Stimulated activated CD8-positive, alpha-beta memory T cell treated with anti-CD3 and anti-CD28 coated beads, Interleukin-2, amount 100 ng/mL, for 48 hours (primary cell): ENCODE data around the gene PTGER3.
"Not testable (repeated sequence)": the region's sequence is repeated elsewhere in the genome, so short reads cannot be mapped to it uniquely, and the experiment has no call there.

Experiments
- DNase-seq, 2 donors: peaks; one replicate each; pipeline ENCODE4 v3.0.0-alpha.2; 2020; ENCODE audit warnings: low read depth in 2 of 2

The PTGER3 gene

GRCh38 chr1:70947835-70948234 lies 99.8 kb downstream of the PTGER3 start:
- DNase-seq = no peak

DNA sequence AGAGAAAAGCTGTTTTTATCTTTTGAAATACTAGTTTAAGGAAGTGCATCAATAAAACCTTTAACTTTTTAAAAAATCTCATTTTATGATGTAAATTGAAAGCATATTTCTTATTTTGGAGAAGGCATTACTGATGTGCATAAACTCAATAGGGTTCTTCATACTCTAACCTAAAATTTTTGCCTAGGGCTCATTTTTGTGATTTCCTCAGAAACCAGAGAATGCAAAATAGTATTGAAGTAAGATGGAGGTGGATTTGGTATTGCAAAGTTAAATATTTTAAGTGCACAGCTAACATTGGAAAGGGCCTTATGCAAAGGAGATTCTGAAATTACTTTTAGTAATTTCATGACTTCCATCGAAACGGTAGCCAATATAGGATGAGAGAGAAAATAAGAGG lies 101.9 kb downstream of the PTGER3 start:
- no peak for DNase-seq

DNA sequence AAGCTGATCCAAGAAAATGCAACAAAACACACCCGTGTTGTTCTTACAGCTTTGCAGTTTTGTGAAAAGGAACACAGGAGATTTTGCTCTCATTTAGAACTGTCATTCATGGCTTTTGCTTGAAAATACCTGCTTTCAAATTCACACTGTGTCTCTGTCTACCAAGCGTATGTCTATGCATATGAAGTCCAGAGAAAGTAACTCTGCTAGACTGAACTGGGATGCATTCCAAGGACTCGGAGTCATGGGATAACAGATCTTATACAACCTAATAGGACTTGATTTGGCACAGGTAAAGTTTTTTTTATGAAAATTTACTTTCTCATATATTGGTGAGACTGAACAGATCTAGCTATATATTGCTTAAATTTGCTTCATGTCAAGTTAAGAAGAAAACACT lies 102.4 kb downstream of the PTGER3 start:
- no peak for DNase-seq

GRCh38 chr1:70941563-70941962 lies 106.1 kb downstream of the PTGER3 start:
- no peak for DNase-seq

- DNase-seq = not testable (repeated sequence)
These were observed 107.2 kb downstream of the PTGER3 start for GRCh38 chr1:70940398-70940797.

DNA sequence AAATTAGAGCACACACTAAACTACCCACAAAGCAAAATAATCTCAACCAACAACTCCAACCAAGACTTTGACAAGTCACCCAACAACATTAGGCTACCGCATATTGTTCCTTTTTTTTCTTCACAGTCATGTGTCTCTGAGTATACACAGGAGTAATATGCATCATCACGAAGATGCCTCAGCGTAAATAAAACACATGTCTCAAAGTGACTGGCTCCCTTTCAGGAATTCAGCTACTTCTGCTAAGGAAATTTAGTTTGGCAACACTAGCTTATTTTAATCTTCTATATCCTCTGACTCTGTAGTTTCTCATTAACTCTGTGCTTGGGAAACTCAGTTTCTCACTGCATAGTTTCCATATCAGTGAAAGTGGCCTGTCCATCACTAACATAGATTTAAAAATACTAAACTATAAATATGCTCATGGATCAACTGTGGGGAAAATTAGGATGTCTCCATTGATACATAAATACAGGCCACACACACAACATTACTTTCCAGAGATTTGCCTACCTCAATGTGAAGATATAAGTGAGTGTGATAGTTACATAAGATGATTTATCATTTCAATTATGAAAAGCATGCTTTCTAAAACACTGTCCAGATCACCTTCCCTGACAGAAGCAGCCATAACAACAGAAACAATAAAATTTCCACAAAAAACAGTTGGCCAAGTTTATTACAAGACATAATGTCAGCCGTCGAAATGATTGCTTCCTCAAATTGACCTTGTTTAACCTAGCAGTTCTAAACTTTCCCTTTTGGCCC lies 113.2 kb downstream of the PTGER3 start:
- DNase-seq = no peak

- no peak for DNase-seq
These were observed 117.6 kb downstream of the PTGER3 start for GRCh38 chr1:70930062-70930461.

- DNase-seq = no peak
These were observed 125.4 kb downstream of the PTGER3 start for GRCh38 chr1:70922196-70922595.
